Prostate gland (tissue), 2 donors: ENCODE measurements around the gene MITD1. TPM values are rescaled to one million over a fixed set of nuclear protein-coding genes. Genes with fewer than 3 reads are reported as not detected.
A peak's percentile ranks its signal among the peaks of the same experiment; 100 is the strongest.
"Not testable (repeated sequence)": the region's sequence is repeated elsewhere in the genome, so short reads cannot be mapped to it uniquely, and the experiment has no call there.

ENCODE experiments used
- DNase-seq: peaks from one replicate; pipeline ENCODE4 v3.0.0-alpha.2; 2019; ENCODE audit warnings: low spot score
- H3K27ac ChIP-seq, 2 donors: fragments of 200-600 bp; sonication (generic); 2 replicates each; pipeline ENCODE4 v1.5.1; 2017 to 2019
- H3K27me3 ChIP-seq: fragments of 200-600 bp; sonication (generic); replicated peaks from 2 replicates; pipeline ENCODE4 v1.5.1; 2019; ENCODE audit not compliant: insufficient read depth
- H3K36me3 ChIP-seq, 2 donors: fragments of 200-600 bp; sonication (generic); 1 replicate in 1 of 2; 2 replicates in 1 of 2; pipeline versions ENCODE4 v1.5.1 to v1.8.1; 2017 to 2019
- H3K4me1 ChIP-seq: fragments of 200-600 bp; sonication (generic); replicated peaks from 2 replicates; pipeline ENCODE4 v1.5.1; 2019
- H3K4me3 ChIP-seq, 2 donors: fragments of 200-600 bp; sonication (generic); 2 replicates each; pipeline ENCODE4 v1.5.1; 2017 to 2019
- H3K9me3 ChIP-seq: fragments of 200-600 bp; sonication (generic); 2 replicates; pipeline ENCODE4 v1.5.1; 2017
- POLR2A ChIP-seq: fragments of 450-650 bp; IDR thresholded peaks from one replicate; pipeline ENCODE4 v1.6.1; 2016; ENCODE audit warnings: antibody characterized with exemption, mild to moderate bottlenecking
- POLR2AphosphoS5 ChIP-seq: sonication (generic); formaldehyde crosslinking; IDR thresholded peaks from one replicate; pipeline ENCODE4 v1.6.1; 2017; ENCODE audit warnings: antibody characterized with exemption
- WGBS: methylation state at CpG from one replicate; pipeline ENCODE4 v1.1.5; 2018; 5-methylcytosine and 5-hydroxymethylcytosine counted together
- intact Hi-C: fragments of 100-400 bp; cut with DNase I; formaldehyde crosslinking; loops from one replicate; pipeline ENCODE4 v1.14.2; 2022
- total RNA-seq, 2 donors: library from RNA; depleted of rRNA; stranded (reverse); fragments of >200 nt; gene quantifications; one replicate each; pipeline ENCODE4 v1.1.0, GENCODE V29; 2016
- TF ChIP-seq, protein P1 (sequence below), 4 experiments: fragments of 200-600 bp in 2 of 4; fragments of 450-650 bp in 2 of 4; sonication (generic) in 2 of 4; IDR thresholded peaks; 1 replicate in 3 of 4; 2 replicates in 1 of 4; pipeline ENCODE4 v1.5.1; 2016 to 2019; ENCODE audit warnings: antibody characterized with exemption in 4 of 4, mild to moderate bottlenecking in 2 of 4, moderate library complexity in 2 of 4

The MITD1 gene
- total RNA-seq, 2 donors from 2014 or later = 16.0 to 28.7 TPM

DNA sequence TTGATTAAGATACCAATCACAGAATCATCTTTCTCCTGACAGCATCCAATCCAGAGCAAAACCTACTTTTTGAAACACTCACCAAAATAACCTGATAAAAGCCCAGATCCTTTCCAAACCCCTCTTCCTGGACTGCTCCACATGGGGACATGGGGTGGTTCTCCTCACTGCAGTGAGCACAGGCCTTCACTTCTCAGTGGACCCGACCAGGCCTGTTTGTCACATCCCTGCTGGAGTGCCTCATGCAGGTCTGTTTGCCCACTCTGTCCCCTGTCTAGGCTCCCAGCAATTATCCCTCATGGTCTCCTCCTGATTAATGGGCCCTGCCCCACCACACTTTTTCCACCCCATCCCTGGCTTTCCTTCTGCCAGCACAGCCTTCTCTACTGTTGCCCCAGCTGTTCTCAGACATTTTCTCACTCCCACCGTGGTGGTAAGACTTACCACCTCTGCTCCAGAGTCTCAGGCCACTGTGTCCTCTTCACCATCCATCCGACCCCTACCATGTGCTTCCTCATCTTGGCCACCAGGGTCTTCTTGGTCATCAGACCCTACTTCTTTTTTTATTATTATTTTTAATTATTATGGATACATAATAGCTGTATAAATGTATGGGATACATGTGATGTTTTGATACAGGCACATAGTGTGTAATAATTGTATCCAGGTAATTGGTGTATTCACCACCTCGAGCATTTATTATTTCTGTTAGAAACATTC lies 21.3 kb upstream of the MITD1 start:
- DNase-seq = no peak
- Histone ChIP-seq H3K27ac (no peak overlapping the region), H3K36me3 (no peaks in the 10 kb centered on the region), H3K9me3 (no peaks in the 10 kb centered on the region), H3K4me3 (no peak overlapping the region), H3K27me3 (no peaks in the 10 kb centered on the region), H3K4me1 (no peaks in the 10 kb centered on the region)
- WGBS = 90% methylated on average over 4 of the region's 4 CpGs
- intact Hi-C loops = no loop called here
- no peak for TF ChIP-seq POLR2A
- TF ChIP-seq, protein P1, sequence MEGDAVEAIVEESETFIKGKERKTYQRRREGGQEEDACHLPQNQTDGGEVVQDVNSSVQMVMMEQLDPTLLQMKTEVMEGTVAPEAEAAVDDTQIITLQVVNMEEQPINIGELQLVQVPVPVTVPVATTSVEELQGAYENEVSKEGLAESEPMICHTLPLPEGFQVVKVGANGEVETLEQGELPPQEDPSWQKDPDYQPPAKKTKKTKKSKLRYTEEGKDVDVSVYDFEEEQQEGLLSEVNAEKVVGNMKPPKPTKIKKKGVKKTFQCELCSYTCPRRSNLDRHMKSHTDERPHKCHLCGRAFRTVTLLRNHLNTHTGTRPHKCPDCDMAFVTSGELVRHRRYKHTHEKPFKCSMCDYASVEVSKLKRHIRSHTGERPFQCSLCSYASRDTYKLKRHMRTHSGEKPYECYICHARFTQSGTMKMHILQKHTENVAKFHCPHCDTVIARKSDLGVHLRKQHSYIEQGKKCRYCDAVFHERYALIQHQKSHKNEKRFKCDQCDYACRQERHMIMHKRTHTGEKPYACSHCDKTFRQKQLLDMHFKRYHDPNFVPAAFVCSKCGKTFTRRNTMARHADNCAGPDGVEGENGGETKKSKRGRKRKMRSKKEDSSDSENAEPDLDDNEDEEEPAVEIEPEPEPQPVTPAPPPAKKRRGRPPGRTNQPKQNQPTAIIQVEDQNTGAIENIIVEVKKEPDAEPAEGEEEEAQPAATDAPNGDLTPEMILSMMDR (IDR thresholded peaks at IDR 0.05) = peak in 1 of 4 experiments; percentile 16

DNA sequence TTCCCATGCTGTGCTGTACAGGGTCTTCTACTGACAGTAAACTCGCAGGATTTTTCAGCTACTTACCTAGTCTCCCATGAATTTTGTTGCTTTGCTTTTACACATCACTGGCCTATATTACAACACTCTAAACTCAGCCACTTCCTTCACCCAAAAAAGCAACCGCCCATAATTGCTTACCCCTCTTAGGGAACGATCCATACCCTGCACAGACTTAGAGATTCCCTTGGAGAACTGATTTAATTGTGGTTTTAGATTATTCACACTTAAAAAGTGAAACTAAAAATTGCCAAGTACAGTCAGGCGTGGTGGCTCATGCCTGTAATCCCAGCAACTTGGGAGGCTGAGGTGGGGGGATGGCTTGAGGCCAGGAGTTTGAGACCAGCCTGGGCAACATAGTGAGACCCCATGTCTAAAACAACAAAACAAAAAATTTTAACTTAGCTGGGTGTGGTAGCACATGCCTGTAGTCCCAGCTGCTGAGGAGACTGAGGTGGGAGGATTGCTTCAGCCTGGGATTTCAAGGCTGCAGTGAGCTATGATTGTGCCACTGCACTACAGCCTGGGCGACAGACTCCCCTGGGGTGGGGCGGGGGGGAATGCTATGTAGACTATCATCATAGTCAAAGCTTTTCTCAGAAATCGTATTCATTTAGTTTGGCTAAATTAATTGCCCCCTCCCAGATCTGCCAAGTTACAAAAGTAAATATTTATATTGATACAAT lies 19.4 kb upstream of the MITD1 start:
- H3K9me3 ChIP-seq = no peaks in the 10 kb centered on the region
- no peak for TF ChIP-seq POLR2AphosphoS5
- TF ChIP-seq, protein P1 (IDR thresholded peaks at IDR 0.05) = no peak
- TF ChIP-seq POLR2A = no peak
- no peaks in the 10 kb centered on the region for H3K27me3 ChIP-seq
- H3K27ac ChIP-seq = no peak overlapping the region
- peaks cover 0 to 3% of the 10 kb centered on the region in 2 donors for H3K36me3 ChIP-seq
- no peak for DNase-seq
- H3K4me1 ChIP-seq = no peaks in the 10 kb centered on the region
- intact Hi-C loops = no loop called here
- no peak overlapping the region for H3K4me3 ChIP-seq
- 84% methylated on average over 7 of the region's 7 CpGs for WGBS

DNA sequence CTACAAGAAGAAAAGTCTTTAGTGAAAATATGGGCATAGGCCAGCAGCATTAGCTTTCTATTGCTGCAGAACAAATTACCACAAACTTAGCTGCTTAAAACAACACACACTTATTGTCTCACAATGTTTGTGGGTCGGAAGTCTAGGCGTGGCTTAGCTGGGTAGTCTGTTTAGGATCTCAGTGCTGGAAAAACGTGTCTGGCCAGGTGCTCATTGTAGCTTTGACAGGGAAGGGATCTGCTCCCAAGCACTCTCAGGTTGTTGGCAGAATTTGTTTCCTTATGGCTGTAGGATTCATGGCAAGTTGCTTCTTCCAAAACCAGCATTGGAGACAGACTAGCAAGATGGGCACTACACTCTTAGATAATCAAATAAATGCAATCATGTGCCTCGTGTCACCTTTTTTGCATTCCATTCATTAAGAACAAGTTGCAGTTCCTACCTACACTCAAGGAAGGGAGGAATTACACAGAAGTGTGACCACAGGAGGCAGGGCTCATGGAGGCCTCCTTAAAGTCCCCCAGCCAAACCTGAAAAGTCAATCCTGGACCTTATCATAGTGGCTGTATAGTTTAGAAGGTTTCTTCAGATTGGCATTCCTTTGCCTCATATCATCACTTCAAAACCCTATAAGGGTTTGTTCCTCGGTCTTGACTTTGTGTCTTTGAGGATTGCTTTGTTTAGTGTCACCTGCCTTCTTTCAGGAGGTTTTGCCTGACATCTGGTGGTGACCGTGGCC lies 17.4 kb upstream of the MITD1 start:
- TF ChIP-seq POLR2A (no peak), POLR2AphosphoS5 (peak; percentile 35)
- TF ChIP-seq, protein P1 (IDR thresholded peaks at IDR 0.05) = no peak
- Histone ChIP-seq H3K4me1 (no peaks in the 10 kb centered on the region), H3K27ac (peak overlapping the region in 1 of 2 donors; percentile 19), H3K36me3 (peaks cover 0 to 3% of the 10 kb centered on the region in 2 donors), H3K4me3 (no peak overlapping the region), H3K9me3 (no peaks in the 10 kb centered on the region), H3K27me3 (no peaks in the 10 kb centered on the region)
- WGBS = 64% methylated on average over 6 of the region's 6 CpGs
- DNase-seq = peak; percentile 43
- intact Hi-C loops = no loop called here

DNA sequence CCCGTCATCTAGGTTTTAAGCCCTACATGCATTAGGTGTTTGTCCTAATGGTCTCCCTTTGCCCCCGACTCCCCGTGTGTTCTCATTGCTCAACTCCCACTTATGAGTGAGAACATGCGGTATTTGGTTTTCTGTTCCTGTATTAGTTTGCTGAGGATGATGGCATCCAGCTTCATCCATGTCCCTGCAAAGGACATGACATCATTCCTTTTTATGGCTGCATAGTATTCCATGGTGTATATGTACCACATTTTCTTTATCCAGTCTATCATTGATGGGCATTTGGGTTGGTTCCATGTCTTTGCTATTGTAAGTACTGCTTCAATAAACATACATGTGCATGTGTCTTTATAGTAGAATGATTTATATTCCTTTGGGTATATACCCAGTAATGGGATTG lies 11.5 kb upstream of the MITD1 start:
- DNase-seq, H3K4me3 ChIP-seq, H3K27me3 ChIP-seq, intact Hi-C loops, H3K4me1 ChIP-seq, H3K27ac ChIP-seq, H3K36me3 ChIP-seq, H3K9me3 ChIP-seq: not testable (repeated sequence)
- WGBS = 95% methylated on average over 4 of the region's 4 CpGs

DNA sequence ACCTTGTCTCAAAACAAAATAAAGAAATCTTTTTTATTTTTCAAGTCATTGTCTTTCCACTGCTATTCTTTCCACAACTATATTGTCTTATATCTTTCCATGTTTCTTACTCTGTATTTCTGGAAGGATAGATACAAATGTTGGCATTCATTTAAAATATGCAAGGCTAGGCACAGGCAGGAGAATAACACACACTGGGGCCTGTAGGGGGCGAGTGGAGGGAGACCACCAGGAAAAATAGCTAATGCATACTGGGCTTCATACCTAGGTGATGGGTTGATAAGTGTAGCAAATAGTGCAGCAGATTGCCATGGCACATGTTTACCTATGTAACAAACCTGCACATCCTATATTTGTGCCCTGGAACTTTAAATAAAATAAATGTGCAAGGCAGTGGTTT lies 9.7 kb upstream of the MITD1 start:
- intact Hi-C loops = no loop called here
- H3K4me1 ChIP-seq = no peaks in the 10 kb centered on the region
- no peak overlapping the region for H3K4me3 ChIP-seq
- no peaks in the 10 kb centered on the region for H3K27me3 ChIP-seq
- TF ChIP-seq, protein P1 (IDR thresholded peaks at IDR 0.05) = no peak
- TF ChIP-seq POLR2AphosphoS5 = no peak
- no peak for TF ChIP-seq POLR2A
- no peaks in the 10 kb centered on the region for H3K9me3 ChIP-seq
- no peak overlapping the region for H3K27ac ChIP-seq
- no peaks in the 10 kb centered on the region for H3K36me3 ChIP-seq
- WGBS = 87% methylated on average over 1 of the region's 1 CpG
- DNase-seq = no peak
